ENCODE measurements around the gene ADCY3.

The ADCY3 gene

DNA sequence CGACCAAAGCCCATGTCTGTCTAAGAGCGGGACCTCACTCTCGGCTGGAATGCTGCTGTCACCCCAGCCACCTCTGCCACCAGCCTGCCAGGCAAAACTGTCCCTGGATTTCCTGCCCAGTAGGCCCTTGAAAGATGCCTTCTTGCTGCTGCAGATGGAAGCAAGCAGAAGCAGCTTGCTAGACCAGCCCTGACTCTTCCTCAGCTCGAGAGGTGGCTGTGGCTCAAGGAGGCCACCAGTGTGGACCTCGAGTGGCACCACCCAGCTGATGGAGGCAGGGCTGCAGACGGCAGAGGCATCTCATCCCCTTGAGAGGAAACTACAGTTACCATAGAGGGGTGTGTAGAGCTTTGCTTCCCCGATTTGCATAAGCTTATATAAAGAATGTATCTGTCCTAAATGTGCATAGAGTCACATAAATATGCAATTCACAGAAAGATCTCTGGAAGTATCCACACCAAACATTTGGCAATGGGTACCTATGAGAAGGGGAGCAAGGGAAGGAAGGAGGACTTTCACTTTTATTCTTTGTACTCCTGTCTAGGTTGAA lies 20.6 kb downstream of the ADCY3 start:
- DNase-seq, result no peak

DNA sequence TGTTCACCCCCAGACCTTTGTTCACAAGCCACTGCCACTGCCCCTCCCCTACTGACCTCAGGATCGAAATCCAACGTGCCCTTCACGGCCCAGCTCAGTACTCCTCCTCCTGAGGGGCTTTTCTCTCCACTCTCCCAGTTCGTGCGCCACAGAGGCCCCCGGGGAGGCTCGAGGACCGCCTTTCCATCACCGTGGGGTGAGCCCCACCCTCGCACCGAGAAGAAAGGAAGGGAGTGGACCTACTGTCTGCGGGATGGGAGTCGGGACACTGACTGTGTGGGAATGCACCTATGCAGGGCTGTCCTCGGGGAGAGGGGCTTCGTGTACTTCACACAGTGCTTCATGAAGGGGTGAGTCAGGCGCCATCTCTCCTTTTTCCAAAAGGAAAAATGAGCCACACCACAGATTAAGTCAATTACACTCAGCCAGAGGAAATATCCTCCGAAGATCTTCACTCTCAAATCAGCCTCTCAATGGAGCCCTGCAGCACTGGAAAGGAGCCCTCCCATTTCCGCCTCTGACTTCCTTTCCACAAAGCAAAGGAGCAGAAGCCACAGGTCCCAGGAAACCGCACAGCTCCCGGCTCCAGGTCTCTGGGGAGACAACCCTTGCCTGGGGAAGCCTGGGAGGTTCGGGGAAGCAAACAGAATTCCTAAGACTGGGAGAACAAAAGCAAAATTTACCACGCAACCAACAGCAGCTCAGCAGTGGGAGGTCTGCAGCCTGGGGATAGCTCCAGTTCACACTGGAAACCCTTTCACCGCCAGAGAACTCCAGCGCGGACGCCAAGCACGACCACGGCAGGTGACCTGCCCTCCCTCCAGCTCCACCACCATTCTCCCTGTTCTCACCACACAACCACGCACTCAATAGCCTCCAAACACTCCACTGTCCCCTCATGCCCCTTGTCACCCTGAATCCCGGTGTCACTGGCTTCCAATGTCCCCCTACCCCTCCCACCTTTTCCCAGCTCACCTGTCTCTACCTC lies 21.6 kb downstream of the ADCY3 start:
- no peak for DNase-seq

DNA sequence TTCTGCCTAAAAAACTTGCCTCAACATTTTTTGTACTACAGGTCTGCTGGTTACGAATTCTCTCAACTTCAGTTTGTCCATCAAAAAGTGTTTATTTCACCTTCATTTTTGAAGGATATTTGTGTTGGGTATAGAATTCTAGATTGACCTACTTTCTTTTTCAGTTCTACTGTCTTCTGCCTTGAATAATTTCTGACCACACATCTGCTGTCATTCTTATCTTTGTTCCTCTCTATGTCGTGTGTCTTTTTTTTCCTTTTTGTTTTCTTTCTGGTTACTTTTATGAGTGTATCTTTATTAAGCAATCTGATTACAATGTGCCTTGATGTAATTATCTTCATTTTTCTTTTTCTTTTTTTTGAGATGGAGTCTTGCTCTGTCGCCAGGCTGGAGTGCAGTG lies 25.3 kb downstream of the ADCY3 start:
- no peak for DNase-seq

DNA sequence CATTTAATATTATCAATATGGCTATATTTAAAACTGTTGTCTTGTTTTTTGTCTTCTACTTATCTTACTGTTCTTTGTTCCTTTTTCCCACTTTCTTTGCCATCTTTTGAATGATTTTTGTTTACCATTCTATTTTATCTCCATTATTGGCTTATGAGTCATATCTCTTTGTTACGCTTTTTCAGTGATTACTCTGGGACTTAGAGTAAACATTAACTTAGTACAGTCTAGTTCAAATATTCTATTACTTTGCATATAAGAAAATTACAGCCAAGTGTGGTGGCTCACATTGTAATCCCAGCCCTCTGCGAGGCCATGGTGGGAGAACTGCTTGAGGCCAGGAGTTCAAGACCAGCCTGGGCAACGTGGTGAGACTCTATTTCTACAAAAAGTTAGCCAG lies 26.1 kb downstream of the ADCY3 start:
- DNase-seq, result no peak

DNA sequence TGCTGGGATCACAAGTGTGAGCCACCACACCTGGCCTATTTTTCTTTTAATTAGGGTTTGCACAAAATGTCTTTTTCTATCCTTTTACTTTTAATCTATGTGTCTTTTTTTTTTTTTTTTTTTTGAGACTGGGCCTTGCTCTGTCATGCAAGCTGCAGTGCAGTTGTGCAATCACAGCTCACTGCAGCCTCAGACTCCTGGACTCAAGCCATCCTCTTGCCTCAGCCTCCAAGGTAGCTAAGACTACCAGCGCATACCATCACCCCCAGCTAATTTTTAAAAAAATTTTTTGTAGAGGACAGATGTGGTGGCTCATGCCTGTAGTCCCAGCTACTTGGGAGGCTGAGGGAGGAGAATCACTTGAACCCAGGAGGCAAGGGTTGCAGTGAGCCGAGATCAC lies 27.1 kb downstream of the ADCY3 start:
- DNase-seq, result no peak

DNA sequence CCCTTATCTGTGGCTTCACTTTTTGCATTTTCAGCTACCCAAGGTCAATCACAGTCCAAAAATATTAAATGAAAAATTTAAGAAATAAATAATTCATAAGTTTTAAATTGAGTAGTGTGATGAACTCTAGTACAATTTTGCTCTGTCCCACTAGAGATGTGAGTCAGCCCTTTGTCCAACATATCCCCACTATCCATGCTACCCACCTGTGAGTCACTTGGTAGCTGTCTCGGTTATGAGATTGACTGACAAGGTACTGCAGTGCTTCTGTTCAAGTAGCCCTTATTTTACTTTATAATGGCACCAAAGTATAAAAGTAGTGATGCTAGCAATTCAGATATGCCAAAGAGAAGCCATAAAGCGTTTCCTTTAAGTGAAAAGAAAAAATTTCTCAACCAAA lies 28.8 kb downstream of the ADCY3 start:
- no peak for DNase-seq

DNA sequence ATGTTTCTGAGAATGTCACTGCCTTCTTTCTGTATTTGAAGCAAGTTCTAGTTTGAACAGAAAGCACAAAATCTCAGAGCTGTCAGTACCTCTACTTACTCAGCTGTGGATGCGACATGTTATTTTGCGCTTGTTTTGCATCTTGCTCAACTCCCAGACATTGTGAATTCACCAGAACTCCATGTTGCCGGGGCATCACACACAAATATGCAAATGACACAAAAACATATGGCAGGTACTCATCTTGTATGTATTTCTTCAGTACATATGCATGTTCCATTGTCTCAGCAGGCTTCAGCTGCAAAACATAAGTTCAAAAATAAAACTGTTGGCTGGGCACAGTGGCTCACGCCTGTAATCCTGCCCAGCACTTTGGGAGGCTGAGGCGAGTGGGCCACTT lies 30.8 kb downstream of the ADCY3 start:
- no peak for DNase-seq

DNA sequence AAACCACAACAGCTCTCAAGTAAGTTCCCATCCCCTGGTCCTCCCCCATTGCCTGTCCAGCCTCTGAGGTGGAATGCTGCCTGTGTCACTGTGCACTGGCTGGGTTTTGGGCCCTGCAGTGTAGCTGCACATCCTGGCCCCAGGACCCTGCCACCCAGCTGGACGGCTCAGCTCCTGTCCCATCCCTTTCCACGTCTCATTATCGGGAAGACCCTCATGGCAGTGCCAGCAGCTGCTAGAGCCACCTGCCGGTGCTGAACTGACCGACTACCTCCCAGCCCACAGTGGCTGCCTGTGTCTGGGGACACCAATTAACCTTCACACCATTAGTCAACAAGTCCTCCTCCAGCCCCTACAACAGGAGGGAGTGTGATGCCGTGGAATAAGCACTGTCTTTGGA lies 31.9 kb downstream of the ADCY3 start:
- DNase-seq, result no peak

DNA sequence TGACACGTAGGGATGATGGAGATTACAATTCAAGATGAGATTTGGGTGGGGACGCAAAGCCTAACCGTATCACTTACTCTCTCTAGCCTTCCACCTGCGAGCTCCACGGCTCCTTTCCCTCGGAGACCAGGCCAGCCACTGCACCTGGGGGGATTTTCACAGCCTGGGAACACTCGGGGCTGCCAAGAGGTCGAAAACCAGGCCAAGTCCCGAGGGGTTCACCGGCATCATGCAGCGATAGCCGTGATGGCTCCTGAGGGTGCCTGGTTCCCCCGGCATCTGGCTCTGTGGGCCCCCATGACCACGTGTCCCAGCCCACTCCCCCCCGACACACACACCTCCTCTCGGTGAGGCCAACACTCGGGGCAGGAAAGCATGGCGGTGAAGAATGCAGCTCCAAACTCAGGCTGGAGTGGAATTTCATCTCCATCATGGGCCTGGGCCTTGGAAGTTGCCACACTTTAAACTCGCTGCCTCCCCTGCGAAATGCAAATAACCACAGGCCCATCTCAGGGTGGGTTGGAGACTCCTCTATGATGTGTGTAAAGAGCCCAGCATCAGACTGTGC lies 32.6 kb downstream of the ADCY3 start:
- no peak for DNase-seq

DNA sequence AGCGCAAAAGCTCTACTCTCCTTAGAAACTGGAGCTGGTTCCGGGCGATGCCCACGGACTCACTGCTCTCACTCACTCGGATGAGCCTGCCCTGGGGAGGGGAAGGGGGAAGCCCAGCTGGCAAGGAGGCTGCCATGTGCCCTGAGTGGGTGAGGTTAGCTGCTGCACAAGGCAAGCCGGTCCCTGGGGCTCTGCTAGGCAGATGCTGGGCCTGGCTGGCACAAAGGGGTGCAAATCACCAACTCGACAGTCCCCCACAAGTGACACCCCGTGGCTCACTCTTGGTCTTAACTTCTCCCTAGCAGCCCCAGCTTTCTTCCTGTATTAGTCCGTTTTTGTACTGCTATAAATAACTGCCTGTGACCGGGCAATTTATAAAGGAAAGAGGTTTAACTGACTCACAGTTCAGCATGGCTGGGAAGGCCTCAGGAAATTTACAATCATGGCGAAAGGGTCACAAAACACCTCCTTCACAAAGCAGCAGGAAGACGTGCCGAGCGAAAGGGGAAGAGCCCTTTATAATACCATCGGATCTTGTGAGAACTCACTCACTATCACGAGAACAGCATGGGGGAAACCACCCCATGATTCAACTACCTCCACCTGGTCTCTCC lies 33.2 kb downstream of the ADCY3 start:
- no peak for DNase-seq

DNA sequence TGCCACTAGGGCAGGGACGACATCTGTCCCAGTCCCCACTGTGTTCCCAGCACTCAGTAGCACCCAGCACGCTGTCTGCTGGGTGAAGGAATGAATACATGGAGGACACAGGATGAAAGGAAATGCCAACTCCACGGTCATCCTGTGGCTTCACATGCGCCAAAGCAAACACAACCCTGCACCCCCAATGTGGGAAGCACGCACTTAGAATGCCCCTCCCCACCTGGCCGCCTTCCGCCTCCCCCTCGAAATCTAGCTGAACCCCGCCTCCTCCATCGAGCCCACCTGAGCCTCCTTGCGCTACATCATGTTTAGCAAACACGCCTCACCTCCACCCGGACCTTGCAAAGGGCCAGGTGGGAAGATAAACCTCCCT lies 33.9 kb downstream of the ADCY3 start:
- no peak for DNase-seq

DNA sequence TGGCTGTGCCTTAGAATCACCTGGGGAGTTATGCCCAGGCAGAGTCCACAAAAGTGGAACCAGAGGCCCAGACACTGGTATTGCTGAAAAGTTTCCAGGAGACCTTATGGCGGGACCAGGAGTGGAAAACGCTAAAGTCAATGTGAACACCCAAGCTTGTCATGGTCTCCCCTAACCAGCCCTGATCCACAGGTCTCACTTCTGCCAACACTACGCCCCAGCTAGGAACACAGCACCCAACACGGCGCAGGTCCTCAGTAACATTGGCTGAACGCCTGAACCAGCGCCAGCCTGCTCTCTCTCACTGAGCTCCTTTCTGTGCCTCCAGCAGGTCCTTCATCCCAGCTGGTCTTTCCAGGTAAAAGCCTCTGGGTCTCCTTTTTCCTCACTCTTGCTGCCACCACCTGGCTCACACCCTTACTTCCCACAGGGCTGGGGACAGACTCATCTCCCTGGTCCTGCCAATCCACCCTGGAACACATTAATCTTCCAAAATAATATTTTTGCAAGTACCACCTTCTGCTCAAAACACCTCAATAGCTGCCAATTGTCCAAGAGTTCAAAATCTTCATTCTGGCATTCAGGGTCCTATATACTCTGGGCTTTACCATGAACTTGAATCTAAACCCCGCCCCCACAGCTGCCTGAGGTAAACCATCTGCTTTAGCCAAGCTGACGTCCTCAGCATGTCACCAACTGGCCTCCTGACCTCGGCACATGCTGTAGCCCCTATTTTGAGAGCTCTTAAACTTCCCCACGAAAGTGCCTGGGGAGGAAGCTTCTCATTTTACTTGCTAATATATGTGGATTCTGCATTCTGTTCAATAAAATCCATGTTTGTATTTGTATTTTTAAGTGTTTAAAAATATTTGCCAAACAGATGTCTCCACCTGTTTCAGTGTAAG lies 34.6 kb downstream of the ADCY3 start:
- DNase-seq, result no peak

DNA sequence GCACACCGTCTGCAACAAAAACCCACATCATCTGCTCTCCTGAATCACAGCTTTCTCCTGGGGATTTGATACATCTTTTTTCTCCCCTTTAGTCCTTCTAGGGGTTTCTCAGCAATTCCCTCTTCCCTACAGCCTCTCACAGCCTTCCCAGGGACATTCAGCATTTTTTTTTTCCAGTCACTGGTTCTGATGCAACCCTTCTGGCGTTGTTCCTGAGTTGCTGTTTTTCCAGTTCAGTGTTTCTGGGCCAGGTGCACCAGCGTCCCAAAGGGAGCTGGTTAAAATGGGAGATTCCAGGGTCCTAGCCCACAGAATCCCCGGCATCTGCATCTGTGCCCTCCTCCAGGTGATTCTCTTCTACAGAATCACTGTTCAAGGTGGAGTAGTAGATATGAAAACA lies 36.1 kb downstream of the ADCY3 start:
- no peak for DNase-seq

DNA sequence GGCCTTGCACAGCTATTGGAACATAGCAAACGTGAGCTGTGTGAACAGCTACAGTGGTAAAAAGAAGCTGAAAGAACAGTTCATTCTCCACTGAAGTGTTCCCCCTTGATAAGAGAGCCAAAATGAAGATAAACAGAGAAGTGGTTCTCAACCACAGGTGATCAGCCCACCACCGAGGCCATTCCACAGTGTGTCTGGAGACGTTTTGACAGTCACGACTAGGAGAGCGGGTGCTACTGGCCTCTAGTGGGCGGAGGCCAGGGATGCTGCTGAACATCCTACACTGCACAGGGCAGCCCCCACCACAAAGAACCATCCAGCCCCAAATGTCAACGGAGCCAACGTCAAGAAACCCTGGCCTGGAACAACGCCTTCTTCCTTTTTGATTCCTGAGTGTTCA lies 38.4 kb downstream of the ADCY3 start:
- no peak for DNase-seq

DNA sequence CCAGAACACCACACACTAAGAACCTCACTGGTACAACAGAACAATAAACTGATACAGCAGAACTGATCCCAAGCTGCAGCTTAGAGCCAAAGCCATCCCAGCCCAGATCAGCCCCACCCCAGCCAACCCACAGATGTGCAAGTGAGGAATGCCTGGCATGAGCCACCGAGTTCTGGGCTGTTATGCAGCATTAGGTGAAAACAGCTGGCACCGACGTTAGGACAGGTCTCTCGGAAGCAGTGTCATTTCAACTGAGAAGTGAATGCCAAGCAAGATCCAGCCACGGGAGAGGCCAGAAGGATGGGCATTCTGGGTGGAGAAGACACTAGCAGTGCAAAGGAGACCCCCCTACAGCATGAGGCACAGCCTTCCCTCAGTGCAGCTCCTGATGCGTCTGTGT lies 38.9 kb downstream of the ADCY3 start:
- DNase-seq, result no peak

DNA sequence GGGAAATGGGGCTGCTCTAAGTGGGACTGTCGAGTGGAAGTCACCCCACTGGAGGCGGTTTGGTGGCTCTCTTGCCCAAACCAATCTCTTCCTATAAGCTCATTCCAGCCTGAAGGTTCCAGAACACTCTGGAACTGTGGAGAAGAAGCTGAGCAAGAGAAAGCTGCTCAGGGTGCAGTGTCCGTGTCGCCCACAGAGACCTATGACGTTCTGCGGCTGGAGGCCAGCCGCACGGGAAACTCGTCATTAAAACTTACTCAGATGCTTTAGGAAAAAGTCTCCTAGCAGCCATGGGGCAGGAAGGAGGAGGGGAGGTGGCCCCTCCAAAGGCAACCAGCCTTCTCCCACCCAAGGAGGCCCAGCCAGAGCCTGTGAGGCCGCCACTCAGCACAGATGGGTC lies 41.7 kb downstream of the ADCY3 start:
- DNase-seq, result no peak

DNA sequence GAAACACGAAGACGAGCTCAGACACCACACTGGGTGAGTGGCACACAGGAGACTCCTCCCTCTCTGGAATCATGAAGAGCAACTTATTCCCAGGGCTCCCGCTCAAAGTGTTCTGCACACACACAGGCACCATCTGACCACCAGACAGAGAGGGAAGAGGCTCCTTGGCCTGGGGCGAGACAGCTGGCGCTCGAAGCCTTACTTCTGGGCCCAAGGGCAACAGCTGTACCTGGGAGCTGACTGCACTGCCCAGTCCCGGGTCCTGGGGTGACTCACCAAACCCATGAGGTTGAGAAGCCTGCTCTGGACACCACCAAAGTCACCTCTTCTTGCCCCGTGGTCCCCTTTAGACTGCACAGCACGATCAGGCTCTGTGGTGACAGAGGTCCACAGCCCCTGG lies 42.4 kb downstream of the ADCY3 start:
- DNase-seq, result no peak

DNA sequence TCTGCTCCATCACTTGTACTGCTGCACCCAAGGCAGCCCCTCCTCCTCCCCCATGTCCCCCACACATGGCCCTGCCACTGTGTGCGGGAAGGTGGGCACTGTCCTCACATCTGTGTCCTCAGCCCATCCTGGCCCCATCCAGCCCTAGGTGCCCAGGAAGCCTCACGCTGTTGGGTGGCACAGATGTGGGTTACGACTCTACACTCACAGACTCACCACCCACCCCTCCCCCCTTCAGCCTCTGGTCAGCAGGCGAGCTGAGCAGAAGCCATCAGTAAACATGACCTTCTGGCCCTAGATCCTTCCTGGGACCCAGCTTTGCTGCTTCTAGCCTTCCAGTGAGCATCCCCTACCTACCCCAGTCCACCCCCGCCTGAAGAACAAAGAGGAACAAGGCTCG lies 43.0 kb downstream of the ADCY3 start:
- DNase-seq, result no peak

DNA sequence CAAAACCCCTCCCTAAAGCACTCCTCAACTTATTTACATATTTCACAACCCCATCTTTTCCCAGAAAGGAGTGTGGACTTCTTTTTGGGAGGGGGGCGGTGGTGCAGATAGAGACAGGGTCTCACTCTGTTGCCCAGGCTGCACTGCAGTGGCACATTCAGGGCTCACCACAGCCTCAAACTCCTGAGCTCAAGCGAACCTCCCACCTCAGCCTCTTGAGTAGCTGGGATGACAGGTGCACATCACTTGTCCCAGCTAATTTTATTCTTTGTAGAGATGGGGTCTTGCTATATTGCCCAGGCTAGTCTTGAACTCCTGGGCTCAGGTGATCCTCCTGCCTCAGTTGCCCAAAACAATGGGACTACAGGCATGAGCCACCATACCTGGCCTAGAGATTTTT lies 44.1 kb downstream of the ADCY3 start:
- DNase-seq, result no peak

DNA sequence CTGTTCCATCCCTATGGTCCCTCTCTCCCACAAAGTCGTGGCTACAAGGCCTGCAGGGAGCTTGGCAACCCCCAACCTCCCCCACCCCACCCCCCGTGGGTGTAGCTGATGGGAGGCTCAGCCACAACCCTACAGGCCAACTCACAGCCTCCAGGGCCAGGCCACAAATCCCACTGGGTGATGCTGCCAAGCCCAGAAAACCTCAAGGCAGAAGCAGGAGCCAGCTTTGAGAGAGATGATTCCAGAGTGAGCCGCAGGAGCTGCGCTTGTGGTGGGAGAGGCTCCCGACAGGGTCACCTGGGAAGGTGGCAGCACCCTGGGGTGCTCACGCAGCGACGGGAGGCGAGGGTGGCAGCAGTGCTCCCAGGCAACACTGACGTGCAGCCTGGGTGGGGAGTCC lies 44.8 kb downstream of the ADCY3 start:
- no peak for DNase-seq

DNA sequence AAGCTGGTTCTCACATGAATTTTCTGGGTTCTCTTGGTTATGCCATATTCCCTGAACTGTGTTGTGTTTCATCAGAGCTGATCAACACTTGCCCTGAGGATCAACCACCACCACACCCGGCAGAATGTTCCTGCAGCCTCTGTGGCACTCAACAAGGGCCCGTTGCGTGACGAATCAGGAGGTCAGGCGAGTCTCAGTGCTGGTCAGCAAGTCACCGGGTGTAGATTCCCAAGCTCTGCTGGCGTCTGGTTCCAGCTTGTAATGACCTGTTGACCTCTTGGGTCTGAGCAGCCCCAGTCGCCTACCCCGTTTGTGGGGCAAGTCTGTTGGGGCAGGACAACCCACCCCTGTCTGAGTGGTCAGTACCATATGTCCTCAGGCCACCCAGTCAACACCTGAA lies 46.0 kb downstream of the ADCY3 start:
- DNase-seq, result no peak

DNA sequence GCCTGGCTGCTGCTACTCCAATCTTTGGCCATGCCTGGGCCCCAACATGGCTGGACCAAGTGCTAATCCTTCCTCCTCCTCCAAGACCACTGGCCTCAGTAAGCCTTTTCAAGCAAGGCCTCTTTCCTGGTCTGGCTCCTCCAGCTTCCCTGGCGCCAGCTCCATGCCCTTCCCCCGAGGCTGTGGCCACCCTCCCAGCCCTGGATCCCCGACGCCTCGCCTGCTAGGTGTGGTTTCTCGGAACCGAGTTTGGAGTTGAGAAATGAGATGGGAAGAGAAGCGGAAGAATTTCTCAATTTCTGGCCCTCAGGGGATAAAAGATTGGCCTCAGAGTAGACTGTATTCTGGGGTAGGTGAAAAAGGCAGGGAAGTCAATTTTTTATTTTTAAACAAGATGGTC lies 46.4 kb downstream of the ADCY3 start:
- no peak for DNase-seq
